Stimulated activated naive CD8-positive, alpha-beta T cell treated with anti-CD3 and anti-CD28 coated beads, Interleukin-15, Interleukin-2, amounts not matched to agents 100 ng/mL and 50 ng/mL, for 24 hours (primary cell): ENCODE measurements around the gene CCDC68.

ENCODE experiments used
- H3K27ac Mint-ChIP-seq: one replicate; pipeline ENCODE4 v1.8.0; 2021; ENCODE audit warnings: mild to moderate bottlenecking, mixed read lengths
- H3K27me3 Mint-ChIP-seq: one replicate; pipeline ENCODE4 v1.8.0; 2021; ENCODE audit warnings: mixed read lengths
- H3K36me3 Mint-ChIP-seq: one replicate; pipeline ENCODE4 v1.8.0; 2021; ENCODE audit warnings: low read depth, mixed read lengths
- H3K4me1 Mint-ChIP-seq: one replicate; pipeline ENCODE4 v1.8.0; 2021; ENCODE audit warnings: low read depth, mixed read lengths
- H3K4me3 Mint-ChIP-seq: one replicate; pipeline ENCODE4 v1.8.0; 2021; ENCODE audit warnings: mild to moderate bottlenecking, mixed read lengths
- H3K9me3 Mint-ChIP-seq: one replicate; pipeline ENCODE4 v1.8.0; 2021; ENCODE audit warnings: mixed read lengths

CCDC68 gene

DNA sequence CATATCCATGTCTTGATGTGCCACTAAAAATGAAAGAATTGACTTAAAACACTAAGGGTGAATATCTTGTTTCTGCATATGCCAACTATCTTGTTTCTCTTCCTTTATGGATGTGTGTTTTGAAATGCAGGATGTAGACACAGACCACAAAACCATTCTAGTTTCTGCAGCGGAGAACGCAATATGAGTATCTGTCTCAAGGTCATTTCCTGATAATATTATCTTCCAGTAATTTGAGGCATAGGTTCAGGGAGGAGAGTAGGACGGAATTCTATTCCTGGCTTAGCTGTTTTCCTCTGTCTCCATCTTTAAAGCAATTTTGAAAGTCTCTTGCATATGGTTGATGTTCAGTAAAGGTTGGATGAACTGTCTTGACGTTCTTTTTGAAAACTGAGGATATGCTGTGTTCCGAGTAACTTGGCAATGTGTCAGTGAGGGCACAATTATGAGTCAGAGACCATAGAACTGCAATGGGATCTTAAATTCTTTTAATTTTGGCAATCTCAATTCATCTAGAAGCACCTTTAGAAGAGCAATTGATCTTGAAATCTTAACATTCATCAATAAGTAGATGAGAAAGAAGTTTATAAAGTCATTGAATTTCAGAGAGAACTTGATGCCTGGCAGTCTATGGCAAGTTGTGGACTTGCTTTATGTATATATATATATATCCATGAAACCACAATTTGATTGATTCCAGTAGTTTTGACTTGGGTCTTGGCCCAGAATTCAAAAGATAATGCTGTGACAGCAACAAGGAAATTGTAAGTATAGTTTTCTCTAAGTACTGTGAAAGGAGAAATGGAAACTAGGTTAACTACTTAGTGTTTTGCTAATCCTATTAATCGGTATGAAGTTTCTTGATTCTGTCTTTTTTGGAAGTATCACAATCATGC is 106.2 kb downstream of the CCDC68 start:
- no peaks in the 10 kb centered on the region for H3K9me3 Mint-ChIP-seq
- H3K4me3 Mint-ChIP-seq: no peak overlapping the region
- peaks cover 6% of the 10 kb centered on the region for H3K4me1 Mint-ChIP-seq
- no peaks in the 10 kb centered on the region for H3K36me3 Mint-ChIP-seq
- no peak overlapping the region for H3K27ac Mint-ChIP-seq
- no peaks in the 10 kb centered on the region for H3K27me3 Mint-ChIP-seq
